Aortic smooth muscle cell (primary cell): Measurements from ENCODE around the gene CT47C1. TPM values are rescaled to one million over a fixed set of nuclear protein-coding genes. Genes with fewer than 3 reads are reported as not detected.

Source experiments
- total RNA-seq: library from RNA; depleted of rRNA; stranded (reverse); fragments of >200 nt; gene quantifications from 2 replicates; pipeline ENCODE4 v1.2.3, GENCODE V29; 2014

CT47C1 gene
- total RNA-seq = not detected in 2 replicates

GRCh38 chrX:119072744-119073143 is at the start of gene CT47C1:
Gene CT47C1, plus strand, starts transcription at chrX:119072993. Its CDS starts 233 bp downstream, at chrX:119073226.

Other genes starting within 250 kb of the CT47C1 start
- not detected in 2 replicates for gene ZCCHC12, start 249.2 kb upstream of the CT47C1 start, total RNA-seq
- 0.62 and 1.3 TPM in 2 replicates for gene LONRF3, start 98.4 kb upstream of the CT47C1 start, total RNA-seq
- gene KIAA1210, start 54.8 kb downstream of the CT47C1 start, total RNA-seq = not detected in 2 replicates
- 94.8 and 110 TPM in 2 replicates for gene PGRMC1, start 163.3 kb downstream of the CT47C1 start, total RNA-seq